Neural progenitor cell (in vitro differentiated cells): ENCODE data around the gene PTPRC. TPM values are rescaled to one million over a fixed set of nuclear protein-coding genes. Genes with fewer than 3 reads are reported as not detected.

Source experiments
- DNase-seq: peaks from one replicate; pipeline ENCODE4 v3.0.0-alpha.2; 2016; ENCODE audit warnings: low spot score
- H2AFZ ChIP-seq: fragments of 200-600 bp; sonication (generic); replicated peaks from 2 replicates; pipeline ENCODE4 v1.6.1; 2016; ENCODE audit warnings: antibody characterized with exemption
- H3F3A ChIP-seq: fragments of 200-600 bp; sonication (generic); 2 replicates; pipeline ENCODE4 v1.6.1; 2016; ENCODE audit warnings: antibody characterized with exemption, low read depth
- H3K27ac ChIP-seq: fragments of 200-600 bp; sonication (generic); 2 replicates; pipeline ENCODE4 v1.5.1; 2016; ENCODE audit warnings: mild to moderate bottlenecking
- H3K27me3 ChIP-seq: fragments of 200-600 bp; sonication (generic); 2 replicates; pipeline ENCODE4 v1.6.1; 2016; ENCODE audit warnings: mild to moderate bottlenecking, moderate library complexity
- H3K36me3 ChIP-seq: fragments of 200-600 bp; sonication (generic); 2 replicates; pipeline ENCODE4 v1.5.1; 2016
- H3K4me1 ChIP-seq: fragments of 200-600 bp; sonication (generic); 2 replicates; pipeline ENCODE4 v1.6.1; 2016; ENCODE audit warnings: mixed run types
- H3K4me2 ChIP-seq: fragments of 200-600 bp; sonication (generic); 2 replicates; pipeline ENCODE4 v1.6.1; 2016
- H3K4me3 ChIP-seq: fragments of 200-600 bp; sonication (generic); 2 replicates; pipeline ENCODE4 v1.5.1; 2016
- H3K79me2 ChIP-seq: fragments of 200-600 bp; sonication (generic); 2 replicates; pipeline ENCODE4 v1.6.1; 2016; ENCODE audit warnings: low read depth
- H3K9ac ChIP-seq: fragments of 200-600 bp; sonication (generic); 2 replicates; pipeline ENCODE4 v1.6.1; 2016
- H3K9me3 ChIP-seq: fragments of 200-600 bp; sonication (generic); 2 replicates; pipeline ENCODE4 v1.5.1; 2016; ENCODE audit warnings: low read depth
- H4K20me1 ChIP-seq: fragments of 200-600 bp; sonication (generic); 2 replicates; pipeline ENCODE4 v1.6.1; 2016; ENCODE audit warnings: low read depth
- H3K27ac Mint-ChIP-seq: 3 replicates; pipeline ENCODE4 v1.8.0; 2021; ENCODE audit warnings: mixed read lengths
- H3K27me3 Mint-ChIP-seq: 2 replicates; pipeline ENCODE4 v1.8.0; 2022; ENCODE audit warnings: low read depth, mild to moderate bottlenecking, inconsistent platforms, moderate library complexity, mixed read lengths; ENCODE audit not compliant: insufficient read depth
- H3K36me3 Mint-ChIP-seq: 3 replicates; pipeline ENCODE4 v1.8.0; 2021; ENCODE audit warnings: mixed read lengths
- H3K4me1 Mint-ChIP-seq: 3 replicates; pipeline ENCODE4 v1.8.0; 2021; ENCODE audit warnings: mixed read lengths
- H3K4me3 Mint-ChIP-seq: 3 replicates; pipeline ENCODE4 v1.8.0; 2021; ENCODE audit warnings: mild to moderate bottlenecking, moderate library complexity, mixed read lengths
- H3K9me3 Mint-ChIP-seq: 3 replicates; pipeline ENCODE4 v1.8.0; 2020; ENCODE audit warnings: mixed read lengths
- EZH2 ChIP-seq: fragments of 200-600 bp; sonication (generic); IDR thresholded peaks from 2 replicates; pipeline ENCODE4 v1.6.1; 2017; ENCODE audit warnings: antibody characterized with exemption, mild to moderate bottlenecking, moderate library complexity
- EZH2phosphoT487 ChIP-seq: fragments of 200-600 bp; sonication (generic); IDR thresholded peaks from 2 replicates; pipeline ENCODE4 v1.6.1; 2017; ENCODE audit warnings: antibody characterized with exemption
- total RNA-seq: library from RNA; depleted of rRNA; stranded (reverse); fragments of >200 nt; gene quantifications from 2 replicates; pipeline ENCODE4 v1.2.3, GENCODE V29; 2015; ENCODE audit warnings: low replicate concordance
- TF ChIP-seq, protein P1 (sequence below): fragments of 200-600 bp; sonication (generic); IDR thresholded peaks from 2 replicates; pipeline ENCODE4 v1.5.1; 2017; ENCODE audit warnings: antibody characterized with exemption, mild to moderate bottlenecking

Gene PTPRC
- total RNA-seq, 1 donor from 2014 or later = not detected

DNA sequence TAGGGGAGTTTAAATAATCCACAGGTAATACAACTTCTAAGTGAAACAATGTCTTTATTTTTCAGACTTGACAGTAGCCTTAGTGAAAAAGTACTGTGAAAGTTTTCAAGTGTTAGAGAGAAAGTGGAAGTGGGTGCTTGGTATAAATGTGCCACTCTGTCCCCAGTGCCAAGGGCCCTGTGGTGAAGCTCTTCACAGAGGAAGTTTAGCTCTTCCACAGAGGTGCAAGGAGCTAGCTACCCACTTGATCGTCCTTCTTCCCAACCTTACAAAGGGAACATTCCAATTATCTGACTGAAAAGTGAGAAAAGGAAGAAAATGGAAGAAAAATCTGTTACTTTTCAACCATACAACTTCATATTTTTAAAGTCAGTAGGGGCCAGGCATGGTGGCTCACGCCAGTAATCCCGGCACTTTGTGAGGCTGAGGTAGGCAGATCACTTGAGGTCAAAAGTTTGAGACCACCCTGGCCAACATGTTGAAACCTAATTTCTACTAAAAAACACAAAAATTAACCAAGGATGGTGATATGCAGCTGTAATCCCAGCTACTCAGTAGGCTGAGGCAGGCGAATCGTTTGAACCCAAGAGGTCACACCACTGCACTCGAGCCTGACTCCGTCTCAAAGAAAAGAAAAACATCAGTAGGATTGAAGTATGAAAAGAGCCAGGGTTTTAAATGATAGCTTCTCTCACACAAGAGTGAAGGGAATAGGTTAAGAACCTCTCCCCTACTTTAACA is 41.0 kb upstream of the PTPRC start:
- no peak overlapping the region for H3K27ac Mint-ChIP-seq
- no peaks in the 10 kb centered on the region for H3K36me3 Mint-ChIP-seq
- DNase-seq = no peak
- no peak overlapping the region for H3K4me3 ChIP-seq
- no peaks in the 10 kb centered on the region for H3K4me1 ChIP-seq
- H3K36me3 ChIP-seq = no peaks in the 10 kb centered on the region
- H3K27me3 Mint-ChIP-seq = peaks cover 5% of the 10 kb centered on the region
- no peaks in the 10 kb centered on the region for H4K20me1 ChIP-seq
- no peak overlapping the region for H3K9ac ChIP-seq
- H3K4me2 ChIP-seq = no peak overlapping the region
- H3K4me1 Mint-ChIP-seq = peaks cover under 1% of the 10 kb centered on the region
- H3K9me3 Mint-ChIP-seq = peaks cover 6% of the 10 kb centered on the region
- H3K27ac ChIP-seq = no peak overlapping the region
- no peak overlapping the region for H3K4me3 Mint-ChIP-seq
- no peaks in the 10 kb centered on the region for H3K27me3 ChIP-seq
- no peaks in the 10 kb centered on the region for H3K79me2 ChIP-seq
- H3K9me3 ChIP-seq = no peaks in the 10 kb centered on the region
- H2AFZ ChIP-seq = no peak overlapping the region
- no peaks in the 10 kb centered on the region for H3F3A ChIP-seq
- TF ChIP-seq EZH2phosphoT487 = no peak
- TF ChIP-seq, protein P1, sequence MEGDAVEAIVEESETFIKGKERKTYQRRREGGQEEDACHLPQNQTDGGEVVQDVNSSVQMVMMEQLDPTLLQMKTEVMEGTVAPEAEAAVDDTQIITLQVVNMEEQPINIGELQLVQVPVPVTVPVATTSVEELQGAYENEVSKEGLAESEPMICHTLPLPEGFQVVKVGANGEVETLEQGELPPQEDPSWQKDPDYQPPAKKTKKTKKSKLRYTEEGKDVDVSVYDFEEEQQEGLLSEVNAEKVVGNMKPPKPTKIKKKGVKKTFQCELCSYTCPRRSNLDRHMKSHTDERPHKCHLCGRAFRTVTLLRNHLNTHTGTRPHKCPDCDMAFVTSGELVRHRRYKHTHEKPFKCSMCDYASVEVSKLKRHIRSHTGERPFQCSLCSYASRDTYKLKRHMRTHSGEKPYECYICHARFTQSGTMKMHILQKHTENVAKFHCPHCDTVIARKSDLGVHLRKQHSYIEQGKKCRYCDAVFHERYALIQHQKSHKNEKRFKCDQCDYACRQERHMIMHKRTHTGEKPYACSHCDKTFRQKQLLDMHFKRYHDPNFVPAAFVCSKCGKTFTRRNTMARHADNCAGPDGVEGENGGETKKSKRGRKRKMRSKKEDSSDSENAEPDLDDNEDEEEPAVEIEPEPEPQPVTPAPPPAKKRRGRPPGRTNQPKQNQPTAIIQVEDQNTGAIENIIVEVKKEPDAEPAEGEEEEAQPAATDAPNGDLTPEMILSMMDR = no peak
- no peak for TF ChIP-seq EZH2

DNA sequence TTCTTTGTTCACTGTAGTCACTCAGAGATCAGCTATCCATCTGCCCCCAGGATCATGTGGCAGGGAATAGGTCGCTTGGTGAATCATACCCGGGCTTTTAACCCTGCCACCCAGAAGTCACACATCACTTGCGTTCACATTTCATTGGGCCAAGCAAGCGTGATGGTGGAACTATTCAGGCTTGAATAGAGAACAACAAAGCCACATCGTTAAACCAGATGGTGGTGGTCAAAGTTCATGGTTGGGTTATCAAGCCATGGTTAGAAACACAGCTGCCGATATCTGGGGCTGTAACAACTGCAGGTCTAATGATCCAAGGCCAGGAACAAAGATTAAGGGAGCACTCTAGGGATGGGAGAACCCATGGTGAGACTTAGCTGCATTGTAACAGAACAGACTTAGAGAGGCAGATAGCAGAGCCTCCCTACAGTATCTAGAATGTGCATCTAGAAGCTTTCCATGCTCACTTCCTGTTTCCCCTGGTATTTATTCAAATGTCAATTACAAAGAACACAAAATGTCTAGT is 40.0 kb upstream of the PTPRC start:
- Mint-ChIP-seq H3K36me3 (no peaks in the 10 kb centered on the region), H3K27ac (no peak overlapping the region), H3K27me3 (peaks cover 5% of the 10 kb centered on the region), H3K9me3 (peaks cover 6% of the 10 kb centered on the region), H3K4me1 (peaks cover 3% of the 10 kb centered on the region), H3K4me3 (no peak overlapping the region)
- no peak overlapping the region for H3K4me2 ChIP-seq
- H2AFZ ChIP-seq = no peak overlapping the region
- TF ChIP-seq EZH2phosphoT487 = no peak
- TF ChIP-seq EZH2 = no peak
- TF ChIP-seq, protein P1 = no peak
- no peak overlapping the region for H3K27ac ChIP-seq
- H3K79me2 ChIP-seq = no peaks in the 10 kb centered on the region
- H3F3A ChIP-seq = no peaks in the 10 kb centered on the region
- no peaks in the 10 kb centered on the region for H3K4me1 ChIP-seq
- H3K36me3 ChIP-seq = no peaks in the 10 kb centered on the region
- H3K4me3 ChIP-seq = no peak overlapping the region
- no peaks in the 10 kb centered on the region for H3K27me3 ChIP-seq
- H3K9me3 ChIP-seq = no peaks in the 10 kb centered on the region
- no peak for DNase-seq
- no peak overlapping the region for H3K9ac ChIP-seq
- H4K20me1 ChIP-seq = no peaks in the 10 kb centered on the region

DNA sequence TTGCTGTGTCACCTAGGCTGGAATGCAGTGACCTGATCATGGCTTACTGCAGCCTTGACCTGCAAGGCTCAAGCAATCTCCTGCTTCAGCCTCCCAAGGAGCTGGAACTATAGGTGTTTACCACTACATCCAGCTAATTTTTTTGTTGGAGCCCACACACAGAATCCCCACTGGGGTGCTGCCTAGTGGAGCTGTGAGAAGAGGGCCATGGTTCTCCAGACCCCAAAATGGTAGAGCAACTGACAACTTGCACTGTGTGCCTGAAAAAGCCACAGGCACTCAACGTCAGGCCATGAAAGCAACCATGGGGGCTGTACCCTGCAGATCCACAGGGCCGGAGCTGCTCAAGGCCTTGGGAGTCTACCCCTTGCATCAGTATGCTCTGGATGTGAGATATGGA is 39.1 kb upstream of the PTPRC start:
- Histone ChIP-seq H3K4me3 (no peak overlapping the region), H3K27ac (no peak overlapping the region), H4K20me1 (no peaks in the 10 kb centered on the region), H3K9ac (no peak overlapping the region), H3K9me3 (no peaks in the 10 kb centered on the region), H3K79me2 (no peaks in the 10 kb centered on the region), H2AFZ (no peak overlapping the region), H3K4me1 (no peaks in the 10 kb centered on the region), H3F3A (no peaks in the 10 kb centered on the region), H3K4me2 (no peak overlapping the region), H3K36me3 (no peaks in the 10 kb centered on the region), H3K27me3 (no peaks in the 10 kb centered on the region)
- Mint-ChIP-seq H3K36me3 (no peaks in the 10 kb centered on the region), H3K27ac (no peak overlapping the region), H3K9me3 (peaks cover 6% of the 10 kb centered on the region), H3K27me3 (peaks cover 5% of the 10 kb centered on the region), H3K4me1 (peaks cover 11% of the 10 kb centered on the region), H3K4me3 (no peak overlapping the region)
- TF ChIP-seq EZH2phosphoT487 (no peak), EZH2 (no peak)
- TF ChIP-seq, protein P1 = no peak
- no peak for DNase-seq
